PFSK-1 (cell line): ENCODE data around the gene CENPT.

ENCODE experiments used
- FOXP2 ChIP-seq: optimal IDR thresholded peaks from 2 replicates; pipeline ENCODE3; 2011; ENCODE audit warnings: borderline replicate concordance, control low read depth, inconsistent platforms; ENCODE audit not compliant: insufficient read depth; ENCODE audit errors: extremely low read length, extremely low read depth
- POLR2AphosphoS5 ChIP-seq: IDR thresholded peaks from 2 replicates; pipeline ENCODE4 v1.6.1; 2012; ENCODE audit warnings: low read depth, mild to moderate bottlenecking, control low read depth, low read length, moderate library complexity
- REST ChIP-seq, 2 experiments: IDR thresholded peaks; 2 replicates each; pipeline versions ENCODE4 v1.6.1 to v1.8.0; 2011 to 2012; ENCODE audit warnings: low read depth in 2 of 2, low read length in 2 of 2, control low read depth in 1 of 2, inconsistent platforms in 1 of 2, mild to moderate bottlenecking in 1 of 2, moderate library complexity in 1 of 2; ENCODE audit not compliant: insufficient read depth in 1 of 2
- TAF1 ChIP-seq: IDR thresholded peaks from 2 replicates; pipeline ENCODE4 v1.6.1; 2012; ENCODE audit warnings: low read length, control low read depth, borderline replicate concordance; ENCODE audit not compliant: insufficient read depth

- TF ChIP-seq POLR2AphosphoS5 (peak; percentile 80), TAF1 (peak; percentile 93), REST (IDR thresholded peaks at IDR 0.05; ENCODE audit: insufficient read depth in 1 of 2, low read depth in 2 of 2, low read length in 2 of 2) (no peak), FOXP2 (peak; percentile 61)
Measured at GRCh38 chr16:67833415-67834241, 13.9 kb downstream of the CENPT start.
